Lung microvascular endothelial cell (primary cell): ENCODE measurements around the gene PDCD6IP. TPM values are rescaled to one million over a fixed set of nuclear protein-coding genes. Genes with fewer than 3 reads are reported as not detected.

Experiments used
- DNase-seq, 2 donors: peaks; one replicate each; pipeline versions ENCODE4 v3.0.0 to v3.0.0-alpha.2; 2010; ENCODE audit warnings: low read depth in 2 of 2
- total RNA-seq: library from RNA; depleted of rRNA; stranded (reverse); fragments of >200 nt; gene quantifications from 2 replicates; pipeline ENCODE4 v1.2.1, GENCODE V29; 2014

PDCD6IP gene
- total RNA-seq, 1 donor from 2014 or later, result 90.7 TPM

DNA sequence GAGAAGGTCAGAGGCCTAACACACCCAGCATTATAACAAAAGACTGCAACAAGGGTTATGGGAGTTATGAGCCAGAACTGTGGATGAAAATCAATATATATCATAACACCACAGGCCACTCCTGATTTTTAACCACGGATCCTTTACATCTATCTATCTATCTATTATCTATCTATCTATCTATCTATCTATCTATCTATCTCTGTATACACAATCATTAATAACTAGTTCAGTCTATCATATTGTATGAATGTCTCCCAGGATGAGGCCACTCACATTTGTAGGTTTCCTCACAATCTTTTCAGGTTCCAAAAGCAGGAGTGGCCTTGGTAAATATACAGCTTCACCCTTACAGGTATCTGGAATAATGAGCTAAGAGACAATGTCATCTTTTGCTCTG lies 94.2 kb downstream of the PDCD6IP start:
- DNase-seq, result no peak

GRCh38 chr3:33895658-33896057 lies 97.2 kb downstream of the PDCD6IP start:
- no peak for DNase-seq

DNA sequence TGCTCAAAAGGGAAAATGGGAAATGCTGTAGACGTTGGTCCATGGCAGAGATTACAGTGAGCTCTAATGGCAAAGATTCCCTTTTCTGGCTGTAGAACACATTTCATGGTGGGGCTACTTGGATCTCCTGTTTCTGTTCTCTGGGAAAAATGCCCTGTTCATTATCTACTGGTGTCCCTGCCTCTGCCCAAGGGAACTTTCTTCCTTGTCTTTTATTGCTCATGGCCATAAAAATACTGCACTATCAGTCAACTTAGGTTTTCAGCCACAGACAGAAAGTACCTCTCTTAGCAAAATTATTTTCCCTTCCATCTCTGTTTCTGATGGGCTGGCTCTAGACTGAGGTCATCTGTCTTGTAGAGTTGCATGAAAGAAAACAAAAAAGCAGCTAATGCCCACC lies 98.9 kb downstream of the PDCD6IP start:
- no peak for DNase-seq

- DNase-seq, result no peak
Observed at GRCh38 chr3:33898901-33899300, 100.5 kb downstream of the PDCD6IP start.

- DNase-seq, result no peak
Observed at GRCh38 chr3:33900440-33900808, 102.0 kb downstream of the PDCD6IP start.

DNA sequence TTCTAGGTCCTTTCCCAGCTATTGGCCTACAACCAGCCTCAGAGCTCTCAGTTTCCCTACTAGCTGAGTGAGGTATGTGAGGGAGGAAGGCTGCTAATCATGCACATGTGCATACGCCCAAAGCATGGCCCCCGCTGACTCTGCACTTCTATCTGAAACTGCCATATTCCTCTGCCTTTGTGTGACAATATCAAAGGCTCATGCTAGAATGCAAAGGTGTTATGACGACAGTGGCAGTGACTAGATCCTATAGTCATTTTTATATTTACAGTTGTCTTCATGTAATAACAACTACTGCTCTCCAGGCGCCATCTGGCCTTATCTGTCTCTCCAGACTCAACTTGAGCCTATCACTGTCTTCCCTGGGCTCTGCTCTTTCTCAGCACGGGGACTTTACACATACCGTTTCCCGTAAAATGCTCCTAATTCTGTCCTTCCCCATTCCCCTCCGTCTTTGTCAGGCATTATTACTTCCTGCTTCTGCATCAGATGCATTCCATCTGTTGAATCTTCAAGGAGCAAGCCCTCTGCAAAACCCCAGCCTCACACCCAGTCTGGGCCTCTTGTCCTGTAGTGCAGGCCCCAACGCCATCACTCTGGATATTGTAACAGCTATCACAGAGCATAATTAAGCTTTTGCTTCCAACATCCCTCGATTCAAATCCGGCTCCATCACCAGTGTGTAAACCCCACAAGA lies 102.5 kb downstream of the PDCD6IP start:
- DNase-seq, result no peak

DNA sequence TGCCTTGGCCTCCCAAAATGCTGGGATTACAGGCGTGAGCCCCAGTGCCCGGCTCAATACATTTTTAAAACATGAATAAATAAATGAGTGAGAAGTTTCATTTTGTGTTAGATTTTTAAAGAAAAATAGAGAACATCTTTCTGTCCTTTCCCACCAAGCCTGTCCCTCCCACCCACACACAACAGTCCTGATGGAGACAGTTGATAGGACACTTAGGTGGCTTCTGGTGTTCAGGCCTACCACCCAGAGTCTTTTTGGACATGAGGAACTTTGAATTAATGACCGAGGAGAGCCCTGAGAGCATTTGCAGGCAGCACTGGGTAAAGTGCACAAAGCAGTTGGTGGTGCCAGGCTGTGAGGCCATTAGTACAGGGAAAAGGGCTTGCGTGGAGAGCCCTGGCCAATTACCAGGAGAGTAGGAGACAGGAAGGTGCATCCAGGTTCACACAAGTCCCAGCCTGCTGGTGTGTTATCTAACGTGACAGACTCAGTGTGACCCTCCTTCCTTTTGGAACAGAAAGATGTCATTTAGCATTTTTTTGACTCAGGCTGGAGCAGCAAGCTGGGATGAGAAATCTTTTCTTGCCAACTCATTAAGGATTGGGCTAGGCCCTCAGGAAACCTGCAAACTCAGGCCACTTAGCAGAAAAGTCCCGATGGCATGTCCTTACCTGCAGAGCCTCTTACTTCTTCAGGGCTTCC lies 103.6 kb downstream of the PDCD6IP start:
- DNase-seq, result peak in 1 of 2 donors; percentile 31

DNA sequence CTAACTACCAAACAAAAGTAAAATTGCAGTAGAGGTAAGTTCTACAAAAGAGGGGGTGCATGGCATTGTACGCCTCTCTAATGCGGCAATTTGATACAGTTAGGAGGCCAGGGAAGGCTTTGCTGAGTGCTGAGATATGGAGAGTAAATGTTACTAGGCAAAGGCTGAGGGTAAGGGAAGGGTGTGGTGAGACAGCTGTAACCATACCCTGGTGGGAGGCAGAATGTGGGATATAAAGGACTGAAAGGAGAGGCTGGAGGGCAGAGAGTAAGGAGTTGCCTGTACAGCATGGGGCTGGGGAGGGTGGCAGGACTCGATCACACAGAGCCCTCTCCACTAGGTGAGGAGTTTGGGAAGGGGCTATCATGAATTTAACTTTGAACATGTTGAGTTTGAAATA lies 106.3 kb downstream of the PDCD6IP start:
- no peak for DNase-seq

GRCh38 chr3:33908250-33908851 lies 109.9 kb downstream of the PDCD6IP start:
- DNase-seq, result no peak

DNA sequence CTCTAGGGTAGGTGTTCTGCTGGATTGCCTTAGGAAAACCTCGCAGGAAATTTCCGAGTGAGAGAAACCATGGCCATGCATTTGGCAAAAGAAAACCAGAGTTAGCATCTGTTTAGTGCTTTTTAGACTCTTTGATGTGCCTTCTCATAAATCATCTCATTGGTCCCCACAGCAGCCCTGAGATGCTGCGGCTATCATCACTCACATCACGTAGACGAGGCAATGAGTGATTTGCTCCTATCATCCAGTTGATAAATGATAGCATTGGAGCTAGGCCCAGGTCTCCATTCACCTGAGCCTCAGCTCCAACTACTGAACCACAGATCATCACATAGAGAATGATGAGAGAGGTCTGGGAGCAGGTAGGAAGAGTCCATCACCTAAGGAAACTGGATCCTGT lies 111.1 kb downstream of the PDCD6IP start:
- no peak for DNase-seq

- DNase-seq, result no peak
Observed at GRCh38 chr3:33910031-33910430, 111.6 kb downstream of the PDCD6IP start.

- peak in 1 of 2 donors; percentile 15 for DNase-seq
Observed at GRCh38 chr3:33911525-33912322, 113.3 kb downstream of the PDCD6IP start.

- no peak for DNase-seq
Observed at GRCh38 chr3:33914212-33914611, 115.8 kb downstream of the PDCD6IP start.

DNA sequence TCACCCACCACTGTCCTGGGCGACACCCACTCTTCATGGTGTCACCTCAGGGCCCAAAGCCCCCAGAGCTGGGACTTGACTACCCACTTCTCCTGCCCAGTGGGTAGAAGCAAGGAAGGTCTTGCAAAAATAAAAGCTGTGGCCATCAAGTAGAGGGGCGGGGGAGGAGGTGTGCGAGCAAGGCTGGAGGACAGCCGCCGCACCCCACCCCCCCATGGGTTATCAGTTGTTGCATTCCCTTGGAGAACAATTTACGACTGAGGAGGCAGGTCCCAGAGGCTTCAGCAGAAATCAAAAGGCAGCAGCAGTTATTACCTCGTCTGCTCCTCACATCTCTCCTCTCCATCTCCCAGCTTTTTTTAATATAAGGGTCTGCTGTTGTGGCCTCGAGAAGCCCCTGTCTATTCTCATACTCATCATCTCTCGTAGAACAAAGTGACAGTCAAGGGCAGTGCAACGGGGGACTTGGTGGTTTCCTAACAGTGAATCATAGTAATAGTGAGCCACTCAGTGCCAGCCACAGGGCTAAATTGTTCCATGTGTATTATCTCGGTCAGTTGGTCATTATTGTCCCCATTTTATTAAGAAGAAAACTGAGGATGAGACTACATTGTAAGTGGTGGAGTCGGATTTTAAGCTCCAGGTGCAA lies 116.4 kb downstream of the PDCD6IP start:
- no peak for DNase-seq

DNA sequence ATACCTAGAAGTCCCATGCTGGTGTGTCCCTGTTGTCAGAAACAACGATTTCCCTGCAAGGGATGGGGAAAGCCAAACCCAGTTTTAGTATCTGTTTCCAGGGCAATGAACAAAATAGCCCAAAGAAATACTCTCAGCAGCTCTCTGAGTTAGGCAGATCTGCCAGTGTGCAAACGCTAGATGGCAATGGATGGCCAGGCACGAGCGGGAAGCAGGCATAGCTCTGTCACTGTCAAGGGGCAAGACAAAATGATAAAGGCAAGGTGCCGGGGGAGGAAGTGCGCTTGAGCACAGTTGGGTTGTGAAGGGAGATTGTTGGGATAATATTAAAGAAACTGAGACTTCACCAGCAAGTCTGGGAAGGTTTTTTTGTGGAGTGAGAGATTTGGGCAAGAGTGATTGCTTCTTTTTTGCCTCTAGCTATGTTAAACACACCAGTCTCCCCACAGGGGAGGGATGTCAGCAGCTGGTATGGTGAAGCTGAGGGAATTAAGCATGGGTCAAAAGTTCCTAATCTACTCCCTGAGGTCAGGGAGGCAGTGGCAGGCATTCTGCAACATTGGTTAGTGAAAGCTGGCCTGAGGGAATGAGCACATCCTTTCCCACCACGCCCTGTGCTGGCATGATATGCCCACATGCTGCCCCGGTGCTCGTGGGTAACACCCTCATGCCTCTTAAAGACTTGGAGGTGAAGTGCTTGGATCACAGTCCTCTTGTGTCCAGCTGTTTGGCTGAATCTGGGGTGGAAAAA lies 117.5 kb downstream of the PDCD6IP start:
- DNase-seq, result peak in 1 of 2 donors; percentile 2

DNA sequence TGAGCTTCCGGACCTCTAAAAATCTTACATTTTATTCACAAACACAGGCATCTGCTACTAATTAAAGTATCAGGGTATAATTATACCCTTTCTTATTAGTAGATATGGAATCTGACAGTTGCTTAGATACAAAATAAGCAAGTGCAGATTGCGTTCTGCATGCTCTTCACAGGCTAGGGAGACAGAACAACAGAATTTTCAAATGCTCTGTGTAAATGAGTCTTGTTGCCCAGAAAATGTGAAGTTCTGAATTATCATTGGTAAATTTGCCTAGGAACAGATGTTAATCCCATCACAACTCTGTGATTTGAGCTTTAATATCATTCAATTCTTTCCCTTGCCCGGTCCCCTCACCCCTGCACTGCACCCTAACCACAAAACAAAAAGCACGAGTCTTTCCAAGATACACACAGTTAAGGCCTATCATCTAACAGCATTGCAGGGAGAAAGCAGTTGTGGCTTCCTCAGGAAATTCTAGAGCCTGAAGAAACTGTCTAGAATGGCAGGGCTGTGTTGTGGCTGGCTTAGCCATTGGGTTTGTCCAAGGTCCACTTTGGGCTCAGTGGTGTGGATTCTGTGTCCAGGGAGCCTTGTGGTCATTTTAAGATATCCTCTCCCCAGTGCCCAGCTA lies 119.8 kb downstream of the PDCD6IP start:
- no peak for DNase-seq
